ENCODE results near the gene FITM2.
"Not testable (repeated sequence)": the region's sequence is repeated elsewhere in the genome, so short reads cannot be mapped to it uniquely, and the experiment has no call there.

FITM2 gene

GRCh38 chr20:44331201-44331600 lies 20.2 kb upstream of the FITM2 start:
- no peak for DNase-seq (ENCODE audit: low spot score)

GRCh38 chr20:44328428-44328827 lies 17.4 kb upstream of the FITM2 start:
- no peak for DNase-seq (ENCODE audit: low spot score)

- DNase-seq (ENCODE audit: low spot score) = not testable (repeated sequence)
These were observed 16.7 kb upstream of the FITM2 start for GRCh38 chr20:44327748-44328147.

- no peak for DNase-seq (ENCODE audit: low spot score)
These were observed 15.6 kb upstream of the FITM2 start for GRCh38 chr20:44326391-44327159.

GRCh38 chr20:44324343-44324742 lies 13.3 kb upstream of the FITM2 start:
- no peak for DNase-seq (ENCODE audit: low spot score)

- no peak for DNase-seq (ENCODE audit: low spot score)
These were observed 8.9 kb upstream of the FITM2 start for GRCh38 chr20:44319839-44320422.

- no peak for DNase-seq (ENCODE audit: low spot score)
These were observed 3.9 kb upstream of the FITM2 start for GRCh38 chr20:44314870-44315269.

GRCh38 chr20:44309763-44310663 lies 989 bp downstream of the FITM2 start:
- DNase-seq (ENCODE audit: low spot score) = peak; percentile 19

- no peak for DNase-seq (ENCODE audit: low spot score)
These were observed 4.1 kb downstream of the FITM2 start for GRCh38 chr20:44306927-44307326.

- no peak for DNase-seq (ENCODE audit: low spot score)
These were observed 6.6 kb downstream of the FITM2 start for GRCh38 chr20:44304383-44304782.

GRCh38 chr20:44302736-44303135 lies 8.3 kb downstream of the FITM2 start:
- DNase-seq (ENCODE audit: low spot score) = no peak

GRCh38 chr20:44302026-44302669 lies 8.9 kb downstream of the FITM2 start:
- DNase-seq (ENCODE audit: low spot score) = no peak

- DNase-seq (ENCODE audit: low spot score) = no peak
These were observed 9.7 kb downstream of the FITM2 start for GRCh38 chr20:44301285-44301684.

GRCh38 chr20:44299011-44299535 lies 11.9 kb downstream of the FITM2 start:
- DNase-seq (ENCODE audit: low spot score) = not testable (repeated sequence)

GRCh38 chr20:44297721-44298120 lies 13.3 kb downstream of the FITM2 start:
- no peak for DNase-seq (ENCODE audit: low spot score)

- no peak for DNase-seq (ENCODE audit: low spot score)
These were observed 15.0 kb downstream of the FITM2 start for GRCh38 chr20:44296011-44296410.

- no peak for DNase-seq (ENCODE audit: low spot score)
These were observed 19.2 kb downstream of the FITM2 start for GRCh38 chr20:44291754-44292153.

GRCh38 chr20:44288252-44288651 lies 22.8 kb downstream of the FITM2 start:
- DNase-seq (ENCODE audit: low spot score) = no peak

- no peak for DNase-seq (ENCODE audit: low spot score)
These were observed 23.5 kb downstream of the FITM2 start for GRCh38 chr20:44287272-44288097.

- DNase-seq (ENCODE audit: low spot score) = no peak
These were observed 27.0 kb downstream of the FITM2 start for GRCh38 chr20:44284032-44284431.

GRCh38 chr20:44282192-44282591 lies 28.8 kb downstream of the FITM2 start:
- DNase-seq (ENCODE audit: low spot score) = no peak

All from COLO829 (cell line).